ENCODE data around the gene C2CD2L. TPM values are rescaled to one million over a fixed set of nuclear protein-coding genes. Genes with fewer than 3 reads are reported as not detected.
"Not testable (repeated sequence)": the region's sequence is repeated elsewhere in the genome, so short reads cannot be mapped to it uniquely, and the experiment has no call there.

Gene C2CD2L
- total RNA-seq, 2 donors from 2014 or later = 20.9 to 24.6 TPM

GRCh38 chr11:119100246-119100970, 6.7 kb upstream of the C2CD2L start:
- no peak for ATAC-seq
- peaks cover 4% of the 10 kb centered on the region for H3K36me3 Mint-ChIP-seq (ENCODE audit: low read depth)
- H3K27ac Mint-ChIP-seq = peak overlapping the region; percentile 97
- DNase-seq = no peak
- peaks cover 30% of the 10 kb centered on the region for H3K4me1 Mint-ChIP-seq
- H3K9me3 ChIP-seq (ENCODE audit: control insufficient read depth, low read length, poor library complexity, severe bottlenecking) = no peaks in the 10 kb centered on the region
- no peaks in the 10 kb centered on the region for H3K27me3 Mint-ChIP-seq
- peak overlapping the region; percentile 93 for H3K4me3 Mint-ChIP-seq

GRCh38 chr11:119100994-119101758, 6.0 kb upstream of the C2CD2L start:
- ATAC-seq = peak; percentile 2
- peaks cover 28% of the 10 kb centered on the region for H3K4me1 Mint-ChIP-seq
- DNase-seq = no peak
- H3K27me3 Mint-ChIP-seq = no peaks in the 10 kb centered on the region
- peak overlapping the region; percentile 97 for H3K27ac Mint-ChIP-seq
- H3K9me3 ChIP-seq (ENCODE audit: control insufficient read depth, low read length, poor library complexity, severe bottlenecking) = no peaks in the 10 kb centered on the region
- peak overlapping the region; percentile 93 for H3K4me3 Mint-ChIP-seq
- H3K36me3 Mint-ChIP-seq (ENCODE audit: low read depth) = peaks cover 4% of the 10 kb centered on the region

- no peaks in the 10 kb centered on the region for H3K9me3 ChIP-seq (ENCODE audit: control insufficient read depth, low read length, poor library complexity, severe bottlenecking)
- peaks cover under 1% of the 10 kb centered on the region for H3K36me3 Mint-ChIP-seq (ENCODE audit: low read depth)
- peak within 1 kb of the TSS; percentile 97 for H3K27ac Mint-ChIP-seq
- DNase-seq = peak; percentile 65 to 74 (median 70)
- peak; percentile 88 for ATAC-seq
- peak within 1 kb of the TSS; percentile 93 for H3K4me3 Mint-ChIP-seq
- peaks cover 32% of the 10 kb centered on the region for H3K4me1 Mint-ChIP-seq
- no peaks in the 10 kb centered on the region for H3K27me3 Mint-ChIP-seq
Observed at GRCh38 chr11:119101759-119102423, 5.3 kb upstream of the C2CD2L start, which contains the start of gene DPAGT1. DPAGT1 (minus strand) TSS chr11:119101853; CDS start chr11:119101655, 198 bp downstream.

DNA sequence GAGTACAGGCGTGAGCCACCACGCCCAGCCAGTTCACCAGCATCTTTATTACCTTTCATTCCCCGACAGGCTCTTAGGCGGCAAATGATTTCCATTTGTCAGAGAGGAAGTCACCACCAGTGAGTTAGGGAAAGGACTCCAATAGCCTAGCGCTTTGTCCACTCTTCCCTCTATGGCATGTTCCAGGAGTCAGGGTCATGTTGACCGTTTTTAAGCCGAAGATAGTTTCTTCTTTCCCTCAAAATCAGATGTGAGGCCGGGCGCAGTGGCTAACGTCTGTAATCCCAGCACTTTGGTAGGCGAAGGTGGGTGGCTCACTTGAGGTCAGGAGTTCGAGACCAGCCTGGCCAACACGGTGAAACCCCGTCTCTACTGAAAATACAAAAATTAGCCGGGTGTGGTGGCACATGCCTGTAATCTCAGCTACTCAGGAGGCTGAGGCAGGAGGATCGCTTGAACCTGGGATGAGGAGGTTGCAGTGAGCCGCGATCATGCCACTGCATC, 3.9 kb upstream of the C2CD2L start:
- H3K27ac Mint-ChIP-seq = peak overlapping the region; percentile 97

GRCh38 chr11:119103793-119104192, 3.4 kb upstream of the C2CD2L start:
- no peak for ATAC-seq
- H3K27ac Mint-ChIP-seq = peak overlapping the region; percentile 97
- peaks cover 38% of the 10 kb centered on the region for H3K4me1 Mint-ChIP-seq

More for the DNA sequence above, 3.9 kb upstream of the C2CD2L start:
- H3K9me3 ChIP-seq (ENCODE audit: control insufficient read depth, low read length, poor library complexity, severe bottlenecking); H3K36me3 Mint-ChIP-seq (ENCODE audit: low read depth); H3K27me3 Mint-ChIP-seq; DNase-seq; ATAC-seq: not testable (repeated sequence)
- H3K4me1 Mint-ChIP-seq = peaks cover 33% of the 10 kb centered on the region
- peak overlapping the region; percentile 93 for H3K4me3 Mint-ChIP-seq

GRCh38 chr11:119107538-119108145, 498 bp downstream of the C2CD2L start:
- peaks cover 38% of the 10 kb centered on the region for H3K4me1 Mint-ChIP-seq
- peak overlapping the region; percentile 94 for H3K27ac Mint-ChIP-seq
- H3K9me3 ChIP-seq (ENCODE audit: control insufficient read depth, low read length, poor library complexity, severe bottlenecking) = no peaks in the 10 kb centered on the region
- peak in 1 of 3 donors; percentile 22 for DNase-seq
- ATAC-seq = peak; percentile 16
- H3K27me3 Mint-ChIP-seq = no peaks in the 10 kb centered on the region
- peaks cover 6% of the 10 kb centered on the region for H3K36me3 Mint-ChIP-seq (ENCODE audit: low read depth)
- H3K4me3 Mint-ChIP-seq = peak overlapping the region; percentile 94

More at GRCh38 chr11:119103793-119104192, 3.4 kb upstream of the C2CD2L start:
- H3K9me3 ChIP-seq (ENCODE audit: control insufficient read depth, low read length, poor library complexity, severe bottlenecking) = no peaks in the 10 kb centered on the region
- Mint-ChIP-seq H3K36me3 (ENCODE audit: low read depth) (no peaks in the 10 kb centered on the region), H3K4me3 (no peak overlapping the region), H3K27me3 (no peaks in the 10 kb centered on the region)
- DNase-seq = no peak

GRCh38 chr11:119108146-119108856, 1.2 kb downstream of the C2CD2L start:
- peaks cover 38% of the 10 kb centered on the region for H3K4me1 Mint-ChIP-seq
- no peaks in the 10 kb centered on the region for H3K27me3 Mint-ChIP-seq
- peak overlapping the region; percentile 94 for H3K27ac Mint-ChIP-seq
- no peaks in the 10 kb centered on the region for H3K9me3 ChIP-seq (ENCODE audit: control insufficient read depth, low read length, poor library complexity, severe bottlenecking)
- peak; percentile 32 for ATAC-seq
- peak in 1 of 3 donors; percentile 17 for DNase-seq
- peak overlapping the region; percentile 94 for H3K4me3 Mint-ChIP-seq
- H3K36me3 Mint-ChIP-seq (ENCODE audit: low read depth) = peaks cover 10% of the 10 kb centered on the region

DNA sequence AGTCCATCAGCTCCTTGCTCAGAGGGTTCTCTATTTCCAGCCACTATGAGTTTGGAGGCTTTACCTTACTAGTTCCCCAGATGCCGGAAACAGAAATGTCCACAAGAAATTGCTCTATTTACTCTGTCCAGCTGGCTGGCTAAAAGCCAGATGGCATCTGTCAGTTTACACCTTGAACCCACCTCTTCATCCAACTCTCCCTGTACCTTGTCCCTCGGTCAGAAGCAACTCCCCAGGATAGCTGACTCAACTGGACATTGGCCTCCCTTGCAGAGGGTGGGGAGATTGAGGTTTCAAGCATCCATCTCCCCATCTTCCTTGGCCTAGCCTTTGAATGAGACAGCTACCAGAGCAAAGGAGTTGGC, 1.7 kb downstream of the C2CD2L start:
- DNase-seq (no peak), ATAC-seq (no peak)
- Mint-ChIP-seq H3K36me3 (ENCODE audit: low read depth) (peaks cover 10% of the 10 kb centered on the region), H3K4me1 (peaks cover 36% of the 10 kb centered on the region), H3K27ac (peak overlapping the region; percentile 94), H3K4me3 (peak overlapping the region; percentile 94), H3K27me3 (no peaks in the 10 kb centered on the region)
- H3K9me3 ChIP-seq (ENCODE audit: control insufficient read depth, low read length, poor library complexity, severe bottlenecking) = no peaks in the 10 kb centered on the region

GRCh38 chr11:119109843-119110242, 2.7 kb downstream of the C2CD2L start:
- H3K9me3 ChIP-seq (ENCODE audit: control insufficient read depth, low read length, poor library complexity, severe bottlenecking) = no peaks in the 10 kb centered on the region
- ATAC-seq (no peak), DNase-seq (no peak)
- Mint-ChIP-seq H3K27ac (peak overlapping the region; percentile 94), H3K36me3 (ENCODE audit: low read depth) (peaks cover 10% of the 10 kb centered on the region), H3K4me3 (peak overlapping the region; percentile 94), H3K27me3 (no peaks in the 10 kb centered on the region), H3K4me1 (peaks cover 35% of the 10 kb centered on the region)

- H3K27ac Mint-ChIP-seq = peak overlapping the region; percentile 94
- no peaks in the 10 kb centered on the region for H3K27me3 Mint-ChIP-seq
- DNase-seq = no peak
- no peak overlapping the region for H3K4me3 Mint-ChIP-seq
- H3K4me1 Mint-ChIP-seq = peaks cover 37% of the 10 kb centered on the region
- no peak for ATAC-seq
- H3K36me3 Mint-ChIP-seq (ENCODE audit: low read depth) = peaks cover 13% of the 10 kb centered on the region
- H3K9me3 ChIP-seq (ENCODE audit: control insufficient read depth, low read length, poor library complexity, severe bottlenecking) = no peaks in the 10 kb centered on the region
Observed at GRCh38 chr11:119110439-119110838, 3.3 kb downstream of the C2CD2L start.

DNA sequence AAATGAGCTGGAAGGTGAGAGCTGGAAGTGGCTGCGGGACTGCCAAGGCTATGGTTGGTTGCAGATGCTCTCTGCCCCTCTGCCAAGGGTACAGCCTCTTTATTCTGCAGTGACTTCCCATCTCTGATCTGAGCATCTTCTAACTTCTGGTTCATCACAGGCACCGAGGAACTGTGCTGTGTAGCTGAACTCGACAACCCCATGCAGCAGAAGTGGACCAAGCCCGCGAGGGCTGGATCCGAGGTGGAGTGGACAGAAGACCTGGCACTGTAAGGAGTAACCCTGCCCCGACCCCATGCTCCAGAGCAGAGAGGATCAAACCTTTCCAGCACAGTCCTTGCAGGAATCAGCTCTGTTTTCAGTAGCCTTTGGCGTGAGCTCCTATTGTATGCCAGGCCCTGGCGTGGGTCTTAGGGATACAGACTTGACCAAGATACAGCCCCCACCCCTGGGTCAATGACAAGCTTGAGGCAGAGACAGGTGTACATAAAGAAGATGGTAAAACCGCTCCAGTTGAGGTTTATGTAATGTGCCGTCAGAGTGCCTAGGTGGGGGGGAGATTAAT, 4.3 kb downstream of the C2CD2L start:
- Mint-ChIP-seq H3K27ac (peak overlapping the region; percentile 94), H3K4me3 (no peak overlapping the region), H3K36me3 (ENCODE audit: low read depth) (peaks cover 13% of the 10 kb centered on the region)

More for the DNA sequence above, 4.3 kb downstream of the C2CD2L start:
- no peaks in the 10 kb centered on the region for H3K27me3 Mint-ChIP-seq
- no peak for DNase-seq
- ATAC-seq = no peak
- H3K9me3 ChIP-seq (ENCODE audit: control insufficient read depth, low read length, poor library complexity, severe bottlenecking) = no peaks in the 10 kb centered on the region
- peaks cover 38% of the 10 kb centered on the region for H3K4me1 Mint-ChIP-seq

Measured in T-helper 17 cell (primary cell).